ENCODE data around the gene EXOC1L. TPM values are rescaled to one million over a fixed set of nuclear protein-coding genes. Genes with fewer than 3 reads are reported as not detected.

Gene EXOC1L
- total RNA-seq, 1 donor from 2014 or later: not detected

DNA sequence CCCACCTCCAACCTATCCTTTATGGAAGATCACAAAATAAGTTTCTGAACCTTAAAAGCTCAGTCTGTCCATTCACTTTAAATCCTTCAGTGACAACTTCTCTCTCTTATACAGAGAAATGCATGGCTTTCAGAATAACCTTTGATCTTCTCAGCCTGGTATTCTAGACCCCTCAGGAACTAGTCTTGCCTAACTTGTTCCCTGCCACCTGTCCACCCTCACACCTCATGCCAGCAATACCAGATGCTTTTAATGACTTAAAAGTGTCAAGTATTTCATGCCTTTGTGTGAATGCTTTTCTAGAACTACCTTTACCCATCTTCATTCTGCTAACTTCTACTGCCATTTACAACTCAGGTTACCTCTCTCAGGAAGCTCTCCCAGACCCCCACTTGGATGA lies 7.4 kb downstream of the EXOC1L start:
- Mint-ChIP-seq H3K27me3 (ENCODE audit: low read depth) (peaks cover 22% of the 10 kb centered on the region), H3K9me3 (peaks cover 2% of the 10 kb centered on the region), H3K4me3 (no peak overlapping the region), H3K27ac (no peak overlapping the region), H3K4me1 (peaks cover 5% of the 10 kb centered on the region), H3K36me3 (no peaks in the 10 kb centered on the region)
- TF ChIP-seq, protein P1, sequence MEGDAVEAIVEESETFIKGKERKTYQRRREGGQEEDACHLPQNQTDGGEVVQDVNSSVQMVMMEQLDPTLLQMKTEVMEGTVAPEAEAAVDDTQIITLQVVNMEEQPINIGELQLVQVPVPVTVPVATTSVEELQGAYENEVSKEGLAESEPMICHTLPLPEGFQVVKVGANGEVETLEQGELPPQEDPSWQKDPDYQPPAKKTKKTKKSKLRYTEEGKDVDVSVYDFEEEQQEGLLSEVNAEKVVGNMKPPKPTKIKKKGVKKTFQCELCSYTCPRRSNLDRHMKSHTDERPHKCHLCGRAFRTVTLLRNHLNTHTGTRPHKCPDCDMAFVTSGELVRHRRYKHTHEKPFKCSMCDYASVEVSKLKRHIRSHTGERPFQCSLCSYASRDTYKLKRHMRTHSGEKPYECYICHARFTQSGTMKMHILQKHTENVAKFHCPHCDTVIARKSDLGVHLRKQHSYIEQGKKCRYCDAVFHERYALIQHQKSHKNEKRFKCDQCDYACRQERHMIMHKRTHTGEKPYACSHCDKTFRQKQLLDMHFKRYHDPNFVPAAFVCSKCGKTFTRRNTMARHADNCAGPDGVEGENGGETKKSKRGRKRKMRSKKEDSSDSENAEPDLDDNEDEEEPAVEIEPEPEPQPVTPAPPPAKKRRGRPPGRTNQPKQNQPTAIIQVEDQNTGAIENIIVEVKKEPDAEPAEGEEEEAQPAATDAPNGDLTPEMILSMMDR (IDR thresholded peaks at IDR 0.05; ENCODE audit: unreplicated experiment): no peak
- no peak for DNase-seq (ENCODE audit: low spot score in 2 of 2, unreplicated experiment in 2 of 2)

DNA sequence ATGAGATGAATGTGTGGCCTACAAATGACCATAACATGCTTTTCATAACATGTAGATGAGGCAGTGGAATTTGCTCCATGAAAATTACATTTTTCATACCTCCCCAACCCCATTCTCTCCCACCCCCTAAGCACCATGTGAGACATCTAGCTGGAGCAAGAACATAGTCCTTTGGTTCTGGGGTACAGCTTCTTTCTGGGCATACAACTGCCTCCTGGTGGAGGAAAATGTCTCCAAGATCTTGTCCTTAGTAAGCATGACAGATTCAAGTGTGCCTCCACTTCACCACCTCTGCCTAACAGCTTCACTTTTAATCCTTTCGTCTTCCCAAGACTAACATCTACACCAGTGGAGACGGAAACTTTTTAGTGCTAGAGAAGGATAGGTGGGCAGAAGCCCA lies 8.0 kb downstream of the EXOC1L start:
- Mint-ChIP-seq H3K4me1 (peaks cover 5% of the 10 kb centered on the region), H3K36me3 (no peaks in the 10 kb centered on the region), H3K27me3 (ENCODE audit: low read depth) (peaks cover 17% of the 10 kb centered on the region), H3K4me3 (no peak overlapping the region), H3K27ac (no peak overlapping the region), H3K9me3 (peaks cover 3% of the 10 kb centered on the region)
- TF ChIP-seq, protein P1 (IDR thresholded peaks at IDR 0.05; ENCODE audit: unreplicated experiment): no peak
- no peak for DNase-seq (ENCODE audit: low spot score in 2 of 2, unreplicated experiment in 2 of 2)

DNA sequence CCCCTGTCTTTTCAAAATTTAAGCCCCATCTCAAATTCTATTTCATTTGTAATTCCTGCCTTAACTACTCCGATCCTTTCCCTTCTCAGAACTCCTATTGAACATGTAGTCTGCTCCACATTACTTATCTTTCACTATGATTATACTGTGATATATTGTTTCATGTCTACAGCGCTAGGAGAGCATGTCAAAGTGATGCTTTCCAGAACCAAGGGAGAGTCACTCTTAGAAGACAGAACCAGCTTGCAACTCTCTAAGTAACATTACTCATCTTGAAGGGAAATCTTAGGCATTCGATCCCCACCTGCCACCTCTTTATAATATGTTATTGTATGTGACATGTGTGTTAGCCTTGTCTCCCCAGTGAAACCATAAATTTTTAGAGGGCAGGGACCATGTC lies 10.5 kb downstream of the EXOC1L start:
- DNase-seq (ENCODE audit: low spot score in 2 of 2, unreplicated experiment in 2 of 2): no peak
- Mint-ChIP-seq H3K4me3 (no peak overlapping the region), H3K36me3 (no peaks in the 10 kb centered on the region), H3K27me3 (ENCODE audit: low read depth) (peaks cover 17% of the 10 kb centered on the region), H3K27ac (no peak overlapping the region), H3K4me1 (peaks cover 4% of the 10 kb centered on the region), H3K9me3 (peaks cover 3% of the 10 kb centered on the region)
- TF ChIP-seq, protein P1 (IDR thresholded peaks at IDR 0.05; ENCODE audit: unreplicated experiment): no peak

DNA sequence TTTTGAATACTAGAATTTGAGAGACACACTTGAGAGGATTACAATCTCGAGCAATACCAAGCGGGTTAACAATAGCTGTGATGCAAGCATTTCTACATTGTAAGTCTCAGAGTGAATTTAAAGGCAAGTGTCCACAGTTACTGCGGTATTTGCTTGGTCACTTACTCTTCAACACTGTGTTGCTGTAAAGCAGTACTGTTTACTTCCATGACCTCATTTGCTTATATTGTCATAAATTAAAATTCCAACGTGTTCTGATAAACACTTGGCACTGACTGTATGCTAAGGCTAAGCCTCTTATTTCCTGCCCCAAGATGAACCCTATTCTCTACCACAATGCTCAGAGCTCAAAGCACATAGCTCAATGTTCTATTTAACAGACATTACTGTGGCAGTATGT lies 11.1 kb downstream of the EXOC1L start:
- TF ChIP-seq, protein P1 (IDR thresholded peaks at IDR 0.05; ENCODE audit: unreplicated experiment): no peak
- peaks cover 9% of the 10 kb centered on the region for H3K9me3 Mint-ChIP-seq
- H3K4me3 Mint-ChIP-seq: no peak overlapping the region
- no peak overlapping the region for H3K27ac Mint-ChIP-seq
- peaks cover 17% of the 10 kb centered on the region for H3K27me3 Mint-ChIP-seq (ENCODE audit: low read depth)
- no peak for DNase-seq (ENCODE audit: low spot score in 2 of 2, unreplicated experiment in 2 of 2)
- H3K4me1 Mint-ChIP-seq: peaks cover 4% of the 10 kb centered on the region
- no peaks in the 10 kb centered on the region for H3K36me3 Mint-ChIP-seq

DNA sequence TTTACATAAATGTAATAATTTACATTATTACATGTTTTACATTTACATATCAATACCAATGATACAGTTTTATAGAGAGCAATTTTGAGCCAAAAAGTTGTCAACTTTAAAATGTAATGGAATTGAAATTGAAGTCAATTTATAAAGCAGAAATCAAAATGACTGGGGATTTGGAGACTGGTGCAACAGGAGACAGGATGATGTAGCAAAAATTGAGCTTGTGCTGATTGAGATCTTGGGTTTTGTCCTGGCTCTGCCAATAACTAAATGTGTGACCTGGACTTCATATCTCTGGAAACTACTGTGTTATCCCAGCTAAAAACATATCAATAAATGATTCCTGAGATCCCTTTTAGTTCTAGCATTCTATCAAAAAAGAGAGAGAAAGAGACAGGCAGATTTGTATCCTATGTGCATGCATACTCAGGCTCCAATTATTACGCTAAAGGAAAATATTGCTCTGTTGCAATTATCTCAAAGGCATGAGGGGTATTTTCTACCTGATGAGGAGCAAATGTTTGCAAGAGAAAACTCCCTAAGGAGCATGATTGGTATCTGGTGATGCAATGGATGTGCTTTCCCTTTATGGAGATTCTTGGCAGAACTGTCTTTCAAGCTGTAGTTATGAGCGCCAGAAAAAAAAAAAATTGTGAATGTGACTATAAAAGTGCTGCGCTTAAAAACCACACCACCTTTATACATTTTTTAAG lies 14.7 kb downstream of the EXOC1L start:
- H3K9me3 Mint-ChIP-seq: peaks cover 25% of the 10 kb centered on the region
- no peak for DNase-seq (ENCODE audit: low spot score in 2 of 2, unreplicated experiment in 2 of 2)
- peaks cover 2% of the 10 kb centered on the region for H3K36me3 Mint-ChIP-seq
- H3K4me1 Mint-ChIP-seq: peaks cover 4% of the 10 kb centered on the region
- H3K27ac Mint-ChIP-seq: no peak overlapping the region
- TF ChIP-seq, protein P1 (IDR thresholded peaks at IDR 0.05; ENCODE audit: unreplicated experiment): no peak
- no peaks in the 10 kb centered on the region for H3K27me3 Mint-ChIP-seq (ENCODE audit: low read depth)
- H3K4me3 Mint-ChIP-seq: no peak overlapping the region

Measured in mesothelial cell of epicardium (in vitro differentiated cells).